Activated CD8-positive, alpha-beta T cell treated with anti-CD3 and anti-CD28 coated beads for 36 hours (primary cell): ENCODE data around the gene TMEM178B. TPM values are rescaled to one million over a fixed set of nuclear protein-coding genes. Genes with fewer than 3 reads are reported as not detected.

Experiments used
- ATAC-seq: fragments of 200-7000 bp; cut with Tn5 transposase; one replicate; pipeline ENCODE4 v1.10.0; 2021; ENCODE audit warnings: mild to moderate bottlenecking, moderate library complexity
- CTCF ChIA-PET: fragments of 350-600 bp; sonication (Branson Sonifier 250); formaldehyde crosslinking; loops from one replicate; lab custom pipeline; 2021; ENCODE audit warnings: antibody characterized with exemption; lab: Charles Lee
- POLR2A ChIA-PET: fragments of 350-600 bp; sonication (Branson Sonifier 250); formaldehyde crosslinking; loops from one replicate; lab custom pipeline; 2021; ENCODE audit warnings: antibody characterized with exemption; lab: Charles Lee
- DNase-seq: peaks from one replicate; pipeline ENCODE4 v3.0.0-alpha.2; 2020
- H3K27ac Mint-ChIP-seq: one replicate; pipeline ENCODE4 v1.8.0; 2021; ENCODE audit warnings: mild to moderate bottlenecking, mixed read lengths
- H3K27me3 Mint-ChIP-seq: one replicate; pipeline ENCODE4 v1.8.0; 2021; ENCODE audit warnings: mixed read lengths
- H3K36me3 Mint-ChIP-seq: one replicate; pipeline ENCODE4 v1.8.0; 2021; ENCODE audit warnings: low read depth, mixed read lengths
- H3K4me1 Mint-ChIP-seq: one replicate; pipeline ENCODE4 v1.8.0; 2021; ENCODE audit warnings: low read depth, mixed read lengths
- H3K4me3 Mint-ChIP-seq: one replicate; pipeline ENCODE4 v1.8.0; 2021; ENCODE audit warnings: mild to moderate bottlenecking, moderate library complexity, mixed read lengths
- H3K9me3 Mint-ChIP-seq: one replicate; pipeline ENCODE4 v1.8.0; 2021; ENCODE audit warnings: mixed read lengths
- intact Hi-C: fragments of 100-400 bp; cut with micrococcal nuclease; formaldehyde crosslinking; loops from one replicate; pipeline ENCODE4 v1.10.0; 2022
- total RNA-seq, 2 experiments: library from RNA; stranded (reverse); gene quantifications; one replicate each; pipeline ENCODE4 v1.2.3, GENCODE V29; 2021
- TF ChIP-seq, protein P1 (sequence below): fragments of 200-600 bp; IDR thresholded peaks from one replicate; pipeline ENCODE4 v1.8.0; 2022; ENCODE audit warnings: antibody characterized with exemption, mild to moderate bottlenecking

The TMEM178B gene
- total RNA-seq, 2 experiments from 2014 or later = 0.34 to 1.1 TPM

DNA sequence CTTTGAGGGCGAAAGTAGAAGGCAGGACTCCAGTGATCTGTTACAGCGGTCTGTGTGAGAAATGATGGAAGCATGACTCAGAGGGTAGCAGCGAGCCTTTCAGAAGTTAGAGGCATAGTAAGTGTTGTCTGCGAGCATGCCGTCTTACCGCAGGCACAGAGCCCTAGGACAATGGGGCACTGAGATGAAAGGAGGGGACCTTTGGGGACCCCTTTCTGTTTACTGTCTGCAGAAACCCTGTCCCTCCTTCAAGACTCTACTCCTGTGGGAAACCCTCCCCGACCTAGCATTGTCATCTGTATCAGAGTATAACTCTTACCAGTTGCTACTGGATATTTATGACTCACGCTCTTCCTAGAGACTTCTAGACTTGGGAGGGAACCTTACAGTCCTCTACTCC is 390.1 kb downstream of the TMEM178B start:
- CTCF ChIA-PET = no interaction called here
- Mint-ChIP-seq H3K36me3 (no peaks in the 10 kb centered on the region), H3K27me3 (peaks cover 4% of the 10 kb centered on the region), H3K9me3 (no peaks in the 10 kb centered on the region), H3K4me1 (no peaks in the 10 kb centered on the region), H3K27ac (no peak overlapping the region), H3K4me3 (no peak overlapping the region)
- TF ChIP-seq, protein P1, sequence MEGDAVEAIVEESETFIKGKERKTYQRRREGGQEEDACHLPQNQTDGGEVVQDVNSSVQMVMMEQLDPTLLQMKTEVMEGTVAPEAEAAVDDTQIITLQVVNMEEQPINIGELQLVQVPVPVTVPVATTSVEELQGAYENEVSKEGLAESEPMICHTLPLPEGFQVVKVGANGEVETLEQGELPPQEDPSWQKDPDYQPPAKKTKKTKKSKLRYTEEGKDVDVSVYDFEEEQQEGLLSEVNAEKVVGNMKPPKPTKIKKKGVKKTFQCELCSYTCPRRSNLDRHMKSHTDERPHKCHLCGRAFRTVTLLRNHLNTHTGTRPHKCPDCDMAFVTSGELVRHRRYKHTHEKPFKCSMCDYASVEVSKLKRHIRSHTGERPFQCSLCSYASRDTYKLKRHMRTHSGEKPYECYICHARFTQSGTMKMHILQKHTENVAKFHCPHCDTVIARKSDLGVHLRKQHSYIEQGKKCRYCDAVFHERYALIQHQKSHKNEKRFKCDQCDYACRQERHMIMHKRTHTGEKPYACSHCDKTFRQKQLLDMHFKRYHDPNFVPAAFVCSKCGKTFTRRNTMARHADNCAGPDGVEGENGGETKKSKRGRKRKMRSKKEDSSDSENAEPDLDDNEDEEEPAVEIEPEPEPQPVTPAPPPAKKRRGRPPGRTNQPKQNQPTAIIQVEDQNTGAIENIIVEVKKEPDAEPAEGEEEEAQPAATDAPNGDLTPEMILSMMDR = no peak
- DNase-seq (no peak), ATAC-seq (no peak)
- intact Hi-C loops = no loop called here
- POLR2A ChIA-PET = no interaction called here

DNA sequence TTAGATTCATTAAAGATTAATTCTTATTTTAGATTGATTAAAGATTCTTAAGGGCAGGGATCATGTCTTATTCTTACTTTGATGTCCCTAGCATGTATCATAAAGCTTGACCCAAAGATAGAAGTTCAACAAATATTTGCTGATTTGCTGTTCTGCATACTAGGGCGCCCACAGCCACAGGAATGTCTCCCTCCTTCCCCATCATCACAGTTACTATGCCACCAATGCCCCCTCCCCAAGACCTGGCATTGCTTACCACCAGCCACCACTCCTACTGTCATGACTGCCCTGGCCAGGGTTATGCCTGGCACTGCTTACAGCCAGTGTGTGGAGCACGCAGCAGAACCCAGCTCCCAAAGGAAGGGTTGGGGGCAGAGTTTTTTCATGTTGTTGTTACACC is 390.7 kb downstream of the TMEM178B start:
- H3K27ac Mint-ChIP-seq = no peak overlapping the region
- CTCF ChIA-PET = no interaction called here

DNA sequence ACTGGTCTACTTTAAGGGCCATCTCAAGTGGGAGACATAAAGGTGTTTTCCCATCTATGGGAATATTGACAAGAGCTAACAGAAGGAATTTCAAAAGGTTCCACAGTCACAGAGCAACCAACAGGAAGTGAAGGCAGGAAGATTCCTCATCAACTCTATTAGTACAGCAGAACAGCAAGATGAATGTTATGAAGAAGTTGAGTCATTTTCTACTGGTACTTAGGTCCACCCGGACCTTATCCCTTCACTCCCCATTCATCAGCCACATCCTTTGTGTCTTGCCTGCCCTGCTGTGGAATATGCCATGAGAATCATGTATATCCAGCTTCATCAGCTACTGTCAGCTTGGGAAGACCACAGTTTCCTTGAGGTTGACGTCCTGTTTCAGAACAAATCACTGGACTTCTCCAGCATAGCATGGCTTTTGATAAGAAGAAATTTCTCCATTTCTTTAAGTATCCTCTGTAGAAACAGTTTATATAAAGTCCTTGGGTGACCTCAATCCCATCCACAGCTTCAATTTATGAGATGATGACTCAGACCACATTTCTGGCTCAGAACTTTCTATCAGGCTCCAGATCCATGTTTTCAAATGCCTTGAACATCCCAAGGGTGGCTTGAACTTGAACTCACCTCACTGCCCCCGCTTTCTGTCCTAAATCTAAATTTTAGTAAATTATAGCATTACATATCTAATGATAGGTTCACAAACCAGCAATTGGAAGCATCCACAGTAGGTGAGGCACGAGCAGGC is 392.5 kb downstream of the TMEM178B start:
- H3K27me3 Mint-ChIP-seq = peaks cover 4% of the 10 kb centered on the region
- ChIA-PET CTCF (interaction anchor here (1.3 kb wide), 1 partner anchor 67 kb away, joined by 3 read pairs; no protein-coding TSS in a partner anchor), POLR2A (interaction anchor here (0.5 kb wide), 1 partner anchor 14 kb away, joined by 3 read pairs; no protein-coding TSS in a partner anchor)
- ATAC-seq (no peak), DNase-seq (no peak)
- H3K9me3 Mint-ChIP-seq = no peaks in the 10 kb centered on the region
- TF ChIP-seq, protein P1 = no peak
- H3K4me3 Mint-ChIP-seq = no peak overlapping the region
- intact Hi-C loops = no loop called here
- H3K4me1 Mint-ChIP-seq = no peaks in the 10 kb centered on the region
- no peak overlapping the region for H3K27ac Mint-ChIP-seq
- H3K36me3 Mint-ChIP-seq = no peaks in the 10 kb centered on the region

More for the DNA sequence above, 390.7 kb downstream of the TMEM178B start:
- Mint-ChIP-seq H3K9me3 (no peaks in the 10 kb centered on the region), H3K4me3 (no peak overlapping the region), H3K36me3 (no peaks in the 10 kb centered on the region), H3K27me3 (peaks cover 4% of the 10 kb centered on the region), H3K4me1 (no peaks in the 10 kb centered on the region)
- POLR2A ChIA-PET = interaction anchor here (0.6 kb wide), 1 partner anchor 1396 kb away, joined by 3 read pairs; no protein-coding TSS in a partner anchor
- DNase-seq = no peak
- intact Hi-C loops = no loop called here
- no peak for ATAC-seq
- TF ChIP-seq, protein P1 = no peak

DNA sequence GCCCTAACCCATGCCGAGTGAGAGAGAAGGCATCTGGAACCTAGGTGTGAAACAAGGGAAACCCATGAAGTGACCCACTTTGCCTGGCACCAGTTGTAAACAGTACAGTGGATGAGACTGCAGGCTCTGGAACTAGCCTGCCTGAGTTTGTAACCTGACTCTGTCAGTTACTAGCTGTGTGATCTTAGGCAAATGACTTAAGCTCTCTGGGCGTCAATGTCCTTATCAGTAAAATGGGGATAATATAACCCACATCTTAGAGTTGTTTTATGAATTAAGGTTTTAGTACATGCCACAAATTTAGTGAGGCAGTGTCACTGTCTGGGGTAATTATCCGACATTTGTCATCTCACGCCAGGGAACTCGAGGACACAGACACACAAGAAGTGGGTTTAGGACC is 394.5 kb downstream of the TMEM178B start:
- intact Hi-C loops = no loop called here
- peaks cover 6% of the 10 kb centered on the region for H3K27me3 Mint-ChIP-seq
- H3K4me3 Mint-ChIP-seq = no peak overlapping the region
- ATAC-seq = no peak
- H3K36me3 Mint-ChIP-seq = no peaks in the 10 kb centered on the region
- TF ChIP-seq, protein P1 = no peak
- no peaks in the 10 kb centered on the region for H3K9me3 Mint-ChIP-seq
- no peak overlapping the region for H3K27ac Mint-ChIP-seq
- no peak for DNase-seq
- ChIA-PET CTCF (interaction anchor here (1.5 kb wide), 1 partner anchor 65 kb away, joined by 4 read pairs; no protein-coding TSS in a partner anchor), POLR2A (no interaction called here)
- no peaks in the 10 kb centered on the region for H3K4me1 Mint-ChIP-seq

DNA sequence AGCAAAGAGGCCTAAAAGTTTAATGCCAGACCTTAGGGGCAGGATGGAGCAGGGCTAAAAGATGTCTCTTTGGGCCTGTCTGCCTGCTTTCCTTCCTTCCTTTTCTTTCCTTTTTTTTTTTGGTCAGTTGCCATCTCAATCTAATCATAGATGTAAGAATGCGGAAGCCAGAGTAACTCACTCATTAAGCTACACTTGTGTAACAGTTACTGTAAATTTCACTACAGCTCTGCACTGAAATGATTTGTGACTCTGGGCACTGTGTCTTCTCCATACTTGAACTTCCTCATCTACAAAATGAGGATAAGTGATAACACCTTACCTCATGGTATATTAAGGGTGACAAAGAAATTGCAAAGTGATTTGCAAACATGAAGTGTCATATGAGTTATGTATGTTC is 401.8 kb downstream of the TMEM178B start:
- Mint-ChIP-seq H3K27ac (no peak overlapping the region), H3K27me3 (peaks cover 10% of the 10 kb centered on the region), H3K9me3 (no peaks in the 10 kb centered on the region), H3K36me3 (no peaks in the 10 kb centered on the region), H3K4me3 (no peak overlapping the region), H3K4me1 (no peaks in the 10 kb centered on the region)
- POLR2A ChIA-PET = no interaction called here
- ATAC-seq (no peak), DNase-seq (no peak)
- intact Hi-C loops = no loop called here
- TF ChIP-seq, protein P1 = no peak
- CTCF ChIA-PET = no interaction called here
